ENCODE data around the gene PRF1.

PRF1 gene

DNA sequence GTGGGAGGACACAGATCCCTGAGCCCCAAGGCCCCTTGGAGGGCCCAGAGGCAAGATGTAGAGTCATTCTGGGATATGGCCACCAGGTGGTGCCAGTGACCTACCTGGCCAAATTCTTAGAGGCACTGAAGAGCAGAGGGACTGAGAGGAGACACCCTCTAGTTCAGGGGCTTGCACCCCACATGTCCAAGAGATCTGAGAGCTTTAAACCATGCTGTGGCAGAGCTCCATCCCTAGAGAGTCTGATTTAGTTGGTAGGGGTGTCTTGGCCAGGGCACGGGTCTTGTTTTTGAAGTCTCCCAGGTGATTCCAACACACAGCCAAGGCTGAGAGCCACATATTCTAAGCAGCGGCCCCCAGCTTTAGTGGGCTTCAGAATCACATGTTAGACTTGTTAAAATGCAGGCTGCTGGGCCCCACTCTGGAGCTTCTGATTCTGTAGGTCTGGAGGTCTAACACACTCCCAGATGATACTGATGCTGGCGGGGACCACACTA, 52.5 kb downstream of the PRF1 start:
- peak in 1 of 2 experiments; percentile 62 for DNase-seq (ENCODE audit: low read depth in 1 of 2, low spot score in 1 of 2)

DNA sequence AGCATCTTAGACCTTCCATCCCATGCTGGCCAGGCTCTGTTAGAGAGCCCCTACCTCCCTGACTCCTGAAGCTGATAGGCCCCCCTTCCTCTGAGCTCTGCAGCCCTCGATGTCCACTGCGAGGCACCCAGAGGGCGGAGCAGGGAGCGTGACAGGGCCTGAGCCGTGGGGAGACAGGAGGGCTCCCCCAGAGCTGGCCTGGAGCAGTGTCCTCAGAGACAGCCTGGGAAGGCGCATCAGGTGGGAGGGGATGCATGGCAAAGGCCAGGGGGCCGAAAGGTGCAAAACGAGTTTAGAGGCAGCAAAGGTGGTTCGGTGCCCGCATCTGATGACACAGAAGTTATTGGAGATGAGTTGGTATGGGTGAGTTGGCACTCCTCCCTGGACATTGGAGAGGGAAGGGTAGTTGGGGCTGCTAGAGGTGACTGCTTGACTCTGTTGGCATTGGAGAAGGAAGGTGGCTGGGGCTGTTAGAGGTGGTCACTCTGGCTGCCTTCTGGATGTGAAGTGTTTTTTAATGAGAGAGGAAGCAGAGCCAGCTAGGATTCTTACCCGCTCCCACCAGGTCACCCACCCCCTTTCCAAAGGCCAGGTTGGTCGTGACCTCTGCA, 53.1 kb downstream of the PRF1 start:
- no peak overlapping the region for H3K27ac ChIP-seq (replicated peaks)
- no peak for DNase-seq (ENCODE audit: low read depth in 1 of 2, low spot score in 1 of 2)
- no peaks in the 10 kb centered on the region for H3K27me3 ChIP-seq (ENCODE audit: insufficient read depth, poor library complexity, severe bottlenecking)
- H3K4me3 ChIP-seq (replicated peaks; ENCODE audit: insufficient read depth, low read length): no peak overlapping the region
- no peak for TF ChIP-seq POLR2AphosphoS5 (IDR thresholded peaks at IDR 0.05; ENCODE audit: low read depth)
- TF ChIP-seq GABPA (IDR thresholded peaks at IDR 0.05; ENCODE audit: low read depth): no peak
- TF ChIP-seq, protein P1, sequence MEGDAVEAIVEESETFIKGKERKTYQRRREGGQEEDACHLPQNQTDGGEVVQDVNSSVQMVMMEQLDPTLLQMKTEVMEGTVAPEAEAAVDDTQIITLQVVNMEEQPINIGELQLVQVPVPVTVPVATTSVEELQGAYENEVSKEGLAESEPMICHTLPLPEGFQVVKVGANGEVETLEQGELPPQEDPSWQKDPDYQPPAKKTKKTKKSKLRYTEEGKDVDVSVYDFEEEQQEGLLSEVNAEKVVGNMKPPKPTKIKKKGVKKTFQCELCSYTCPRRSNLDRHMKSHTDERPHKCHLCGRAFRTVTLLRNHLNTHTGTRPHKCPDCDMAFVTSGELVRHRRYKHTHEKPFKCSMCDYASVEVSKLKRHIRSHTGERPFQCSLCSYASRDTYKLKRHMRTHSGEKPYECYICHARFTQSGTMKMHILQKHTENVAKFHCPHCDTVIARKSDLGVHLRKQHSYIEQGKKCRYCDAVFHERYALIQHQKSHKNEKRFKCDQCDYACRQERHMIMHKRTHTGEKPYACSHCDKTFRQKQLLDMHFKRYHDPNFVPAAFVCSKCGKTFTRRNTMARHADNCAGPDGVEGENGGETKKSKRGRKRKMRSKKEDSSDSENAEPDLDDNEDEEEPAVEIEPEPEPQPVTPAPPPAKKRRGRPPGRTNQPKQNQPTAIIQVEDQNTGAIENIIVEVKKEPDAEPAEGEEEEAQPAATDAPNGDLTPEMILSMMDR (IDR thresholded peaks at IDR 0.05; ENCODE audit: insufficient read depth, low read length): no peak
- TF ChIP-seq, protein P2, sequence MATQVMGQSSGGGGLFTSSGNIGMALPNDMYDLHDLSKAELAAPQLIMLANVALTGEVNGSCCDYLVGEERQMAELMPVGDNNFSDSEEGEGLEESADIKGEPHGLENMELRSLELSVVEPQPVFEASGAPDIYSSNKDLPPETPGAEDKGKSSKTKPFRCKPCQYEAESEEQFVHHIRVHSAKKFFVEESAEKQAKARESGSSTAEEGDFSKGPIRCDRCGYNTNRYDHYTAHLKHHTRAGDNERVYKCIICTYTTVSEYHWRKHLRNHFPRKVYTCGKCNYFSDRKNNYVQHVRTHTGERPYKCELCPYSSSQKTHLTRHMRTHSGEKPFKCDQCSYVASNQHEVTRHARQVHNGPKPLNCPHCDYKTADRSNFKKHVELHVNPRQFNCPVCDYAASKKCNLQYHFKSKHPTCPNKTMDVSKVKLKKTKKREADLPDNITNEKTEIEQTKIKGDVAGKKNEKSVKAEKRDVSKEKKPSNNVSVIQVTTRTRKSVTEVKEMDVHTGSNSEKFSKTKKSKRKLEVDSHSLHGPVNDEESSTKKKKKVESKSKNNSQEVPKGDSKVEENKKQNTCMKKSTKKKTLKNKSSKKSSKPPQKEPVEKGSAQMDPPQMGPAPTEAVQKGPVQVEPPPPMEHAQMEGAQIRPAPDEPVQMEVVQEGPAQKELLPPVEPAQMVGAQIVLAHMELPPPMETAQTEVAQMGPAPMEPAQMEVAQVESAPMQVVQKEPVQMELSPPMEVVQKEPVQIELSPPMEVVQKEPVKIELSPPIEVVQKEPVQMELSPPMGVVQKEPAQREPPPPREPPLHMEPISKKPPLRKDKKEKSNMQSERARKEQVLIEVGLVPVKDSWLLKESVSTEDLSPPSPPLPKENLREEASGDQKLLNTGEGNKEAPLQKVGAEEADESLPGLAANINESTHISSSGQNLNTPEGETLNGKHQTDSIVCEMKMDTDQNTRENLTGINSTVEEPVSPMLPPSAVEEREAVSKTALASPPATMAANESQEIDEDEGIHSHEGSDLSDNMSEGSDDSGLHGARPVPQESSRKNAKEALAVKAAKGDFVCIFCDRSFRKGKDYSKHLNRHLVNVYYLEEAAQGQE (IDR thresholded peaks at IDR 0.05; ENCODE audit: insufficient replicate concordance, low read depth): no peak
- no peak for TF ChIP-seq SPI1 (IDR thresholded peaks at IDR 0.05; ENCODE audit: borderline replicate concordance, low read depth)

More for the DNA sequence above, 52.5 kb downstream of the PRF1 start:
- TF ChIP-seq SPI1 (IDR thresholded peaks at IDR 0.05; ENCODE audit: borderline replicate concordance, low read depth): no peak
- TF ChIP-seq, protein P1 (IDR thresholded peaks at IDR 0.05; ENCODE audit: insufficient read depth, low read length): peak; percentile 71
- Histone ChIP-seq H3K27me3 (ENCODE audit: insufficient read depth, poor library complexity, severe bottlenecking) (no peaks in the 10 kb centered on the region), H3K4me3 (replicated peaks; ENCODE audit: insufficient read depth, low read length) (no peak overlapping the region), H3K27ac (replicated peaks) (no peak overlapping the region)

Data from HL-60 (cell line).